IMR-90 (cell line): Measurements from ENCODE around the gene LRRC8E. TPM values are rescaled to one million over a fixed set of nuclear protein-coding genes. Genes with fewer than 3 reads are reported as not detected.

Source experiments
- ATAC-seq: fragments of 200-7000 bp; cut with Tn5 transposase; 2 replicates; pipeline ENCODE4 v1.9.1; 2020; ENCODE audit warnings: low read depth, mild to moderate bottlenecking, moderate library complexity
- BruUV-seq: library from RNA; stranded (reverse); fragments of 400-500 nt; replicated peaks from 2 replicates; lab custom pipeline; 2021; lab: Mats Ljungman, UMichigan
- CTCF ChIA-PET: fragments of 300-600 bp; formaldehyde crosslinking; extraction: SDS; loops from one replicate; lab custom pipeline; 2021; ENCODE audit warnings: antibody characterized with exemption; lab: Yijun Ruan, JAX
- POLR2A ChIA-PET: fragments of 300-600 bp; sonication (Branson Sonifier 250); formaldehyde crosslinking; loops from one replicate; lab custom pipeline; 2022; ENCODE audit warnings: antibody characterized with exemption; ENCODE audit not compliant: unreplicated experiment; lab: Charles Lee
- DNase-seq: peaks from one replicate; pipeline ENCODE4 v3.0.0; 2013
- H2AFZ ChIP-seq: replicated peaks from 2 replicates; pipeline ENCODE3; 2013; ENCODE audit warnings: low read length, mild to moderate bottlenecking; ENCODE audit not compliant: poor library complexity
- H2AK5ac ChIP-seq: 2 replicates; pipeline ENCODE4 v1.6.1; 2013; ENCODE audit warnings: low read depth, low read length, inconsistent platforms
- H2AK9ac ChIP-seq: replicated peaks from 2 replicates; pipeline ENCODE3; 2013; ENCODE audit warnings: mild to moderate bottlenecking, low read depth, low read length, moderate library complexity; ENCODE audit not compliant: poor library complexity
- H2BK120ac ChIP-seq: 2 replicates; pipeline ENCODE4 v1.6.1; 2013; ENCODE audit warnings: low read depth, low read length, inconsistent platforms
- H2BK15ac ChIP-seq: 3 replicates; pipeline ENCODE4 v1.6.1; 2013; ENCODE audit warnings: low read depth, low read length, inconsistent platforms
- H2BK20ac ChIP-seq: 2 replicates; pipeline ENCODE4 v1.6.1; 2013; ENCODE audit warnings: low read depth, mild to moderate bottlenecking, inconsistent platforms, low read length, moderate library complexity
- H2BK5ac ChIP-seq: 2 replicates; pipeline ENCODE4 v1.6.1; 2013; ENCODE audit warnings: mild to moderate bottlenecking, low read depth, low read length, inconsistent platforms; ENCODE audit not compliant: poor library complexity, severe bottlenecking
- H3K14ac ChIP-seq: replicated peaks from 2 replicates; pipeline ENCODE4 v1.6.1; 2013; ENCODE audit warnings: low read depth, low read length, inconsistent platforms
- H3K18ac ChIP-seq: 2 replicates; pipeline ENCODE4 v1.6.1; 2013; ENCODE audit warnings: low read depth, low read length, control low read depth
- H3K23ac ChIP-seq: 2 replicates; pipeline ENCODE4 v1.6.1; 2013; ENCODE audit warnings: low read depth, low read length, inconsistent platforms
- H3K27ac ChIP-seq: 2 replicates; pipeline ENCODE4 v1.5.1; 2013; ENCODE audit warnings: mild to moderate bottlenecking, control low read depth, low read length; ENCODE audit not compliant: insufficient read depth
- H3K27me3 ChIP-seq: 2 replicates; pipeline ENCODE4 v1.6.1; 2013; ENCODE audit warnings: low read length; ENCODE audit not compliant: control insufficient read depth, insufficient read depth
- H3K36me3 ChIP-seq: 2 replicates; pipeline ENCODE4 v1.6.1; 2013; ENCODE audit warnings: low read length, mixed read lengths; ENCODE audit not compliant: control insufficient read depth, insufficient read depth
- H3K4ac ChIP-seq: 2 replicates; pipeline ENCODE4 v1.6.1; 2013; ENCODE audit warnings: low read depth, low read length, inconsistent platforms
- H3K4me1 ChIP-seq: 2 replicates; pipeline ENCODE4 v1.6.1; 2013; ENCODE audit warnings: low read length, mixed read lengths; ENCODE audit not compliant: control insufficient read depth, insufficient read depth
- H3K4me2 ChIP-seq: 2 replicates; pipeline ENCODE4 v1.6.1; 2013; ENCODE audit warnings: low read depth, mild to moderate bottlenecking, control low read depth, low read length, moderate library complexity
- H3K4me3 ChIP-seq: 2 replicates; pipeline ENCODE4 v1.5.1; 2013; ENCODE audit warnings: low read depth, mild to moderate bottlenecking, control low read depth, low read length, moderate library complexity; ENCODE audit not compliant: insufficient read depth
- H3K56ac ChIP-seq: 2 replicates; pipeline ENCODE4 v1.6.1; 2013; ENCODE audit warnings: low read length, inconsistent platforms; ENCODE audit not compliant: insufficient read depth; ENCODE audit errors: extremely low read depth
- H3K79me1 ChIP-seq, 2 experiments: 2 replicates each; pipeline ENCODE4 v1.6.1; 2013; ENCODE audit warnings: low read length in 2 of 2, inconsistent platforms in 1 of 2, low read depth in 1 of 2
- H3K9ac ChIP-seq: 2 replicates; pipeline ENCODE4 v1.6.1; 2013; ENCODE audit warnings: low read depth, low read length, control low read depth
- H3K9me1 ChIP-seq: 2 replicates; pipeline ENCODE4 v1.6.1; 2013; ENCODE audit warnings: low read length, inconsistent platforms; ENCODE audit not compliant: insufficient read depth
- H3K9me3 ChIP-seq: 2 replicates; pipeline ENCODE4 v1.6.1; 2013; ENCODE audit warnings: low read length; ENCODE audit not compliant: control insufficient read depth, insufficient read depth
- H4K20me1 ChIP-seq: 2 replicates; pipeline ENCODE4 v1.6.1; 2013; ENCODE audit warnings: low read length, inconsistent platforms; ENCODE audit not compliant: insufficient read depth
- H4K5ac ChIP-seq: 2 replicates; pipeline ENCODE4 v1.6.1; 2013; ENCODE audit warnings: mild to moderate bottlenecking, low read depth, low read length, control low read depth
- H4K8ac ChIP-seq, 2 experiments: 2 replicates each; pipeline ENCODE4 v1.6.1; 2013; ENCODE audit warnings: low read depth in 2 of 2, low read length in 2 of 2, control low read depth in 1 of 2, inconsistent platforms in 1 of 2
- H4K91ac ChIP-seq: 2 replicates; pipeline ENCODE4 v1.6.1; 2013; ENCODE audit warnings: low read depth, low read length, inconsistent platforms; ENCODE audit not compliant: insufficient read depth
- BHLHE40 ChIP-seq: fragments of 150-350 bp; IDR thresholded peaks from 2 replicates; pipeline ENCODE4 v1.6.1; 2016; ENCODE audit warnings: mild to moderate bottlenecking, low read depth, low read length
- CEBPB ChIP-seq: IDR thresholded peaks from 2 replicates; pipeline ENCODE4 v1.6.1; 2012; ENCODE audit warnings: low read depth, low read length, improper control_type of control experiment
- CTCF ChIP-seq: conservative IDR thresholded peaks from 2 replicates; pipeline ENCODE4 v1.5.1; 2012; ENCODE audit warnings: mild to moderate bottlenecking, low read depth, low read length, improper control_type of control experiment
- MXI1 ChIP-seq: IDR thresholded peaks from 2 replicates; pipeline ENCODE4 v1.6.1; 2012; ENCODE audit warnings: low read depth, mild to moderate bottlenecking, low read length, moderate library complexity, borderline replicate concordance
- NFE2L2 ChIP-seq: fragments of 150-350 bp; IDR thresholded peaks from 2 replicates; pipeline ENCODE4 v1.6.1; 2016; ENCODE audit warnings: low read depth, mild to moderate bottlenecking, low read length
- POLR2A ChIP-seq: IDR thresholded peaks from 2 replicates; pipeline ENCODE4 v1.6.1; 2012; ENCODE audit warnings: mild to moderate bottlenecking, low read depth, low read length
- SMC3 ChIP-seq: fragments of 150-350 bp; IDR thresholded peaks from 2 replicates; pipeline ENCODE4 v1.6.1; 2016; ENCODE audit warnings: low read depth, mild to moderate bottlenecking, antibody characterized with exemption, low read length, moderate library complexity
- USF2 ChIP-seq: fragments of 150-350 bp; IDR thresholded peaks from 2 replicates; pipeline ENCODE4 v1.6.1; 2017; ENCODE audit warnings: mild to moderate bottlenecking, antibody characterized with exemption, low read length, low read depth
- WGBS, 2 experiments: methylation state at CpG; one replicate each; pipeline versions ENCODE4 v1.1.5 to v1.1.7; 2013; ENCODE audit warnings: missing lambda C conversion rate in 2 of 2; ENCODE audit not compliant: insufficient read length in 1 of 2; ENCODE audit errors: extremely low coverage in 2 of 2; 5-methylcytosine and 5-hydroxymethylcytosine counted together
- dilution Hi-C: fragments of 300-500 bp; cut with HindIII; formaldehyde crosslinking; loops from one replicate; pipeline ENCODE4 v1.14.3; 2018; ENCODE audit warnings: low sequenced_read_pairs; ENCODE audit not compliant: unreplicated experiment
- in situ Hi-C: fragments of 300-500 bp; cut with MboI; formaldehyde crosslinking; loops from 3 replicates; pipeline ENCODE4 v1.14.3; 2019; ENCODE audit warnings: low sequenced_read_pairs, inconsistent platforms, mixed read lengths
- intact Hi-C: fragments of 100-400 bp; cut with micrococcal nuclease; formaldehyde crosslinking; loops from 2 replicates; pipeline ENCODE4 v1.10.0; 2022
- polyA plus RNA-seq, 3 experiments: library from polyadenylated mRNA; depleted of rRNA; stranded (reverse); fragments of >200 nt; gene quantifications; 2 replicates each; pipeline ENCODE4 v1.2.3, GENCODE V29; 2012; ENCODE audit warnings: low replicate concordance in 1 of 3
- total RNA-seq: library from RNA; depleted of rRNA; stranded (reverse); fragments of >200 nt; gene quantifications from 2 replicates; pipeline ENCODE4 v1.2.3, GENCODE V29; 2012

Gene LRRC8E
- total and polyA plus RNA-seq, 2 of the 4 experiments (the other 2 are of a cell fraction), result 6.4 to 7.2 TPM

GRCh38 chr19:7914099-7914498 is 25.8 kb downstream of the LRRC8E start:
- no peak overlapping the region for H3K56ac ChIP-seq
- H3K23ac ChIP-seq, result no peak overlapping the region
- no peak overlapping the region for H3K4me3 ChIP-seq
- H3K27ac ChIP-seq, result no peak overlapping the region
- no peak overlapping the region for H2BK20ac ChIP-seq
- no peak overlapping the region for H2BK5ac ChIP-seq
- H4K91ac ChIP-seq, result no peak overlapping the region
- dilution Hi-C loops, result no loop called here
- no peak overlapping the region for H3K4ac ChIP-seq
- ATAC-seq (no peak), DNase-seq (no peak)
- H3K36me3 ChIP-seq, result peaks cover 28% of the 10 kb centered on the region
- BruUV-seq, result TSS peak; percentile 87
- no peaks in the 10 kb centered on the region for H3K9me1 ChIP-seq
- peaks cover 11% of the 10 kb centered on the region for H3K27me3 ChIP-seq
- H3K18ac ChIP-seq, result no peak overlapping the region
- peaks cover 10% of the 10 kb centered on the region; the same call in 1 of the 2 replicates for H3K4me1 ChIP-seq
- H4K5ac ChIP-seq, result no peak overlapping the region
- CTCF ChIA-PET, result no interaction called here
- H2AFZ ChIP-seq, result no peak overlapping the region
- intact Hi-C loops, result no loop called here
- no peak overlapping the region for H3K14ac ChIP-seq
- H2AK5ac ChIP-seq, result no peak overlapping the region
- POLR2A ChIA-PET, result no interaction called here
- no peak overlapping the region for H2AK9ac ChIP-seq
- no peak overlapping the region for H3K9ac ChIP-seq
- no peak for TF ChIP-seq NFE2L2
- TF ChIP-seq CTCF, result no peak
- no peak for TF ChIP-seq CEBPB
- no peak for TF ChIP-seq BHLHE40
- no peak for TF ChIP-seq MXI1
- TF ChIP-seq SMC3, result no peak
- TF ChIP-seq POLR2A, result no peak
- no peak for TF ChIP-seq USF2
- in situ Hi-C loops, result no loop called here
- WGBS, 2 experiments, result no CpG with 5 or more reads among the region's 12 CpGs
- peaks cover 0 to 2% of the 10 kb centered on the region in 2 experiments; a peak in 1 of 4 replicates for H3K79me1 ChIP-seq
- peaks cover 4% of the 10 kb centered on the region; the same call in 1 of the 2 replicates for H4K20me1 ChIP-seq
- no peak overlapping the region for H4K8ac ChIP-seq
- no peaks in the 10 kb centered on the region for H3K9me3 ChIP-seq
- no peak overlapping the region for H3K4me2 ChIP-seq
- H2BK15ac ChIP-seq, result no peak overlapping the region
- H2BK120ac ChIP-seq, result no peak overlapping the region
